ENCODE results near the gene JADE1.

The JADE1 gene

GRCh38 chr4:128879283-128879682 is 69.8 kb downstream of the JADE1 start:
- DNase-seq = no peak

- no peak for DNase-seq
These were observed 70.5 kb downstream of the JADE1 start for GRCh38 chr4:128879971-128880370.

GRCh38 chr4:128880662-128881061 is 71.2 kb downstream of the JADE1 start:
- no peak for DNase-seq

- no peak for DNase-seq
These were observed 95.3 kb downstream of the JADE1 start for GRCh38 chr4:128904821-128905220.

- no peak for DNase-seq
These were observed 97.1 kb downstream of the JADE1 start for GRCh38 chr4:128906581-128906980.

GRCh38 chr4:128907981-128908380 is 98.5 kb downstream of the JADE1 start:
- DNase-seq = no peak

GRCh38 chr4:128908735-128909134 is 99.2 kb downstream of the JADE1 start:
- no peak for DNase-seq

- DNase-seq = no peak
These were observed 103.7 kb downstream of the JADE1 start for GRCh38 chr4:128913228-128913627.

- no peak for DNase-seq
These were observed 106.0 kb downstream of the JADE1 start for GRCh38 chr4:128915544-128915943.

GRCh38 chr4:128916832-128917231 is 107.3 kb downstream of the JADE1 start:
- peak; percentile 11 for DNase-seq

GRCh38 chr4:128917781-128918180 is 108.3 kb downstream of the JADE1 start:
- DNase-seq = peak; percentile 32

GRCh38 chr4:128921954-128922353 is 112.5 kb downstream of the JADE1 start:
- DNase-seq = no peak
